Measurements from ENCODE around the gene FIZ1. TPM values are rescaled to one million over a fixed set of nuclear protein-coding genes. Genes with fewer than 3 reads are reported as not detected.
A peak's percentile ranks its signal among the peaks of the same experiment; 100 is the strongest.

Gene FIZ1
- total RNA-seq, 1 donor from 2014 or later = 31.8 TPM

DNA sequence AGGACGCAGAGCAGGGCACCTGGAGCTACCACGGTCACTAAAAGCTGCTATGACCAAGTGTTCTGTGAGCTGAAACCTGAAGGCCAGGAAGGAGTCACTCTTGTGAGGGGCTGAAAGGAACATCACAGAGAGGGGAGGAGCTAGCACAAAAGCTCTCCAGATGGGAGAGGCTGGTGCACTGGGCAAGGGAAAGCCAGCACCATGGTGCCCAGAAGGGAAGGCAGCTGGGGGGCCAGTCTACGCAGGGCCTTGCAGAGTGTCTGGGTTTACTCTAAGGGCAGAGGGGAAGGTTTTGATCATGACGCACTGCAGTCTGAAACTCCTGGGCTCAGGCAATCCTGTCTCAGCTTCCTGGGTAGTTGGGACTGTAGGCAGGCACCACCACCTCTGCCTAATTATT, 37.4 kb upstream of the FIZ1 start:
- TF ChIP-seq, protein P1, sequence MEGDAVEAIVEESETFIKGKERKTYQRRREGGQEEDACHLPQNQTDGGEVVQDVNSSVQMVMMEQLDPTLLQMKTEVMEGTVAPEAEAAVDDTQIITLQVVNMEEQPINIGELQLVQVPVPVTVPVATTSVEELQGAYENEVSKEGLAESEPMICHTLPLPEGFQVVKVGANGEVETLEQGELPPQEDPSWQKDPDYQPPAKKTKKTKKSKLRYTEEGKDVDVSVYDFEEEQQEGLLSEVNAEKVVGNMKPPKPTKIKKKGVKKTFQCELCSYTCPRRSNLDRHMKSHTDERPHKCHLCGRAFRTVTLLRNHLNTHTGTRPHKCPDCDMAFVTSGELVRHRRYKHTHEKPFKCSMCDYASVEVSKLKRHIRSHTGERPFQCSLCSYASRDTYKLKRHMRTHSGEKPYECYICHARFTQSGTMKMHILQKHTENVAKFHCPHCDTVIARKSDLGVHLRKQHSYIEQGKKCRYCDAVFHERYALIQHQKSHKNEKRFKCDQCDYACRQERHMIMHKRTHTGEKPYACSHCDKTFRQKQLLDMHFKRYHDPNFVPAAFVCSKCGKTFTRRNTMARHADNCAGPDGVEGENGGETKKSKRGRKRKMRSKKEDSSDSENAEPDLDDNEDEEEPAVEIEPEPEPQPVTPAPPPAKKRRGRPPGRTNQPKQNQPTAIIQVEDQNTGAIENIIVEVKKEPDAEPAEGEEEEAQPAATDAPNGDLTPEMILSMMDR (conservative IDR thresholded peaks at IDR 0.05) = no peak
- H3K4me3 Mint-ChIP-seq = peak overlapping the region; percentile 96
- no peak overlapping the region for H3K27ac Mint-ChIP-seq (ENCODE audit: unreplicated experiment)
- H3K27me3 Mint-ChIP-seq (ENCODE audit: low read depth) = peaks cover 8% of the 10 kb centered on the region
- DNase-seq (ENCODE audit: low read depth, low spot score) = no peak
- peaks cover 54% of the 10 kb centered on the region for H3K4me1 Mint-ChIP-seq
- peaks cover 2% of the 10 kb centered on the region for H3K9me3 Mint-ChIP-seq
- H3K36me3 Mint-ChIP-seq (ENCODE audit: low read depth) = peaks cover 10% of the 10 kb centered on the region

DNA sequence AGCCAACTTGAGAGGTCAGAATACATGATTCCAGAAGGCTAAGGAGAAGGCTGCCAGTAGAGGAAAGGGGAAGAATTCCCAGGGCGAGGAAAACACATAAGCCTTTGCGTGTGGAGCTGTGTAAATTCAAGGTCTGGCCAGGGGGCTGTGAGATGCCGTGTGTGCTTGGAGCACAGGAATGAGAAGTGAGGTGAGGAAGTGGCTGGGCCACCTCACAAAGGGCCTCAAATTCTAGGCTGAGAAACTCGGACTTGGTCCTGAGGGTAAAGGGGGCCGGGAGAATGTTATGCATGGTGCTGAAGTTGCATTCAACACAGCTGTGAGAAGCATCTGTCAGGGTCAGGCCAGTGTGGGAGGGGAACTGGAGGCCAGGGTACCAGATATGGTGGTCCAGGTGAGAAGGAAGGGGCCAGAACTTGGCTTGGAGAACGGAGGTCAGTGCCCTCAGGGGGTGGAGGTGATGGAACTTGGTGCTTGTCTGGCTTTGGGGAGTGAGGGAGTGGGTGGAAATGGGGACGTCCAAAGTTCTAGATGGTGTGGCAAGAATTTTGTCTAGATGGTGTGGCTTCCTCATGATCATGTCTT, 36.6 kb upstream of the FIZ1 start:
- DNase-seq (ENCODE audit: low read depth, low spot score) = no peak
- H3K27ac Mint-ChIP-seq (ENCODE audit: unreplicated experiment) = peak overlapping the region; percentile 100
- TF ChIP-seq, protein P1 (conservative IDR thresholded peaks at IDR 0.05) = no peak
- H3K27me3 Mint-ChIP-seq (ENCODE audit: low read depth) = peaks cover 2% of the 10 kb centered on the region
- peaks cover 2% of the 10 kb centered on the region for H3K9me3 Mint-ChIP-seq
- H3K4me1 Mint-ChIP-seq = peaks cover 49% of the 10 kb centered on the region
- peak overlapping the region; percentile 96 for H3K4me3 Mint-ChIP-seq
- H3K36me3 Mint-ChIP-seq (ENCODE audit: low read depth) = peaks cover 10% of the 10 kb centered on the region

DNA sequence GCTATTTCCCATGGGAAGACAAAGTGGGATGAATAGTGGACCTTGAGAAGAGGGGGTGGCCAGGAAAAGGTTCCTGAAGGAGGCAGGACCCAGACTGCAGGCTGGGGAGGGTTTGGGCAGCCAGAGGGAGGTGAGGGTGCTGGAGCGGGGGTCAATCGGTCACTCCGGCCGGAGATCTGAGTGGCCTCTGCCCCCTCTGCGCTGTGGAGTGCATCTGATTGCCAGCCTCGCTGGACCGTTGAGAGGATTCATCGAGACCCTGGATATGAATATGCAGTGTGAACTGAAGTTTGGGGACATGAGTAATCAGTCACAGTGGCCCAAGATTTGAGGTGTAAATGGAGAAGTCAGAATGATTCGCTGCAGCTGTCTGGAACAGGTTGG, 36.0 kb upstream of the FIZ1 start:
- Mint-ChIP-seq H3K27ac (ENCODE audit: unreplicated experiment) (peak overlapping the region; percentile 100), H3K4me3 (peak overlapping the region; percentile 96), H3K4me1 (peaks cover 45% of the 10 kb centered on the region), H3K27me3 (ENCODE audit: low read depth) (no peaks in the 10 kb centered on the region), H3K9me3 (peaks cover 2% of the 10 kb centered on the region), H3K36me3 (ENCODE audit: low read depth) (peaks cover 8% of the 10 kb centered on the region)
- DNase-seq (ENCODE audit: low read depth, low spot score) = no peak
- TF ChIP-seq, protein P1 (conservative IDR thresholded peaks at IDR 0.05) = no peak

DNA sequence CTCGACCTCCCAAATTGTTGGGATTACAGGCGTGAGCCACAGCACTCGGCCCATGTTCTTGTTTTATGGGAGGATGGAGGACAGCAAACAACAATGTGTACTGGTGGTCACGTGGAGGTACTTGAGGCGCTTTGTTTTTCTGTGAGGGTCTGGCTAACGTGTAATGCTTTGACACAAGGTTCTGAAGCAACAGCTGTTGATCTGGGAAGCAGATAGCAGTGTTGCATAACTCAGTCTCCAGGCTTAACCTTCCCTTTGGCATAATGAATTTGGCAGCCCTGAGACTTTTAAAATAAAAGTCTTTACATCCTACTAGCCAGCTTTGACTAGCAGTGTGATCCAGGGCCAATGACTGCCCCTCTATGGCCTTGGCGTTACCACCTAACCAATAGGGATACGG, 34.5 kb upstream of the FIZ1 start:
- TF ChIP-seq, protein P1 (conservative IDR thresholded peaks at IDR 0.05) = no peak
- H3K4me1 Mint-ChIP-seq = peaks cover 39% of the 10 kb centered on the region
- H3K4me3 Mint-ChIP-seq = peak overlapping the region; percentile 96
- H3K27me3 Mint-ChIP-seq (ENCODE audit: low read depth) = no peaks in the 10 kb centered on the region
- no peak overlapping the region for H3K27ac Mint-ChIP-seq (ENCODE audit: unreplicated experiment)
- peaks cover 4% of the 10 kb centered on the region for H3K36me3 Mint-ChIP-seq (ENCODE audit: low read depth)
- DNase-seq (ENCODE audit: low read depth, low spot score) = no peak
- no peaks in the 10 kb centered on the region for H3K9me3 Mint-ChIP-seq

DNA sequence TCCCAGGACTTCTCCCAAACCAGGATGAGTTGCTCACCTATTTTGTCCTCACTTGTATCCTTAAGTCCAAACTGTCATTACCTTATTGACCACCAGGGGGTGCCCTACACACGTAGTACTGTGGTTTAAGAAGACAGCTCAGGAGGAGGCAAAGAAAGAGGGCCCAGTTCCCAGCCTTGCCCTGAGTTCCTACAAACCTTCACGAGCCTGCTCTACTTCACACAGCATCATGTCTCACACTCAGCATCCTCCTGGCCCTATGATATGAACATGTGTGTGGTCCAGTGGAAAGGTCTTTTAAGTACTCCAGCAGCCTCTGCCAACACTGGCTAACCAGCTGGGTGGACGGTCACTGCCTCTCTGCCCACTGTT, 33.1 kb upstream of the FIZ1 start:
- DNase-seq (ENCODE audit: low read depth, low spot score) = peak; percentile 94
- TF ChIP-seq, protein P1 (conservative IDR thresholded peaks at IDR 0.05) = peak; percentile 86
- peaks cover 33% of the 10 kb centered on the region for H3K4me1 Mint-ChIP-seq
- peak overlapping the region; percentile 78 for H3K4me3 Mint-ChIP-seq
- H3K27me3 Mint-ChIP-seq (ENCODE audit: low read depth) = no peaks in the 10 kb centered on the region
- H3K27ac Mint-ChIP-seq (ENCODE audit: unreplicated experiment) = no peak overlapping the region
- no peaks in the 10 kb centered on the region for H3K36me3 Mint-ChIP-seq (ENCODE audit: low read depth)
- no peaks in the 10 kb centered on the region for H3K9me3 Mint-ChIP-seq

Measured in neural crest cell (in vitro differentiated cells).